CD4-positive, alpha-beta T cell treated with Interleukin-21 for 1 hour (primary cell): ENCODE data around the gene PJA2.

Experiments used
- DNase-seq: peaks from one replicate; pipeline ENCODE4 v3.0.0-alpha.2; 2020

Gene PJA2

DNA sequence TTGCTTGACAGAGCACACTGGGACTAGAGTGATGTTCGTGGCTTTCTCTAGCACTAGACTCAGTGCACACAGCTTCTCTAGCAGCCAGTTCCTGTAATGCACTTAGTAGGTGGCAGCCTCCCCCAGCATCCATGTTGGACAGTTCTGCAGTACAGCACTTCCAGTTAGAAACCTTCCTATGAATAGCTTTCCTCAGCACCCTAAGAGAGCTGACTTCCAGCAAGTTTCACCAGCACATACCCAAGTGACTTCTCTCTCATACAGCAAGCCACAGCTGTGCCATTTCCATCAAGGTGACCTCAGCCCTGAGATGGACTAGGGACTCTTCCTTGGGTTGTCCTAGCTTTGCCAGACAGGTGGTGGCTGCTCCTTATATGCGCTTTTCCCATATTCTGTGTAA, 60.4 kb downstream of the PJA2 start:
- no peak for DNase-seq

- no peak for DNase-seq
Measured at GRCh38 chr5:109347252-109347888, 62.4 kb downstream of the PJA2 start.

GRCh38 chr5:109345699-109346098, 64.1 kb downstream of the PJA2 start:
- no peak for DNase-seq

GRCh38 chr5:109340351-109340750, 69.4 kb downstream of the PJA2 start:
- no peak for DNase-seq

GRCh38 chr5:109335114-109335513, 74.7 kb downstream of the PJA2 start:
- DNase-seq, result no peak

DNA sequence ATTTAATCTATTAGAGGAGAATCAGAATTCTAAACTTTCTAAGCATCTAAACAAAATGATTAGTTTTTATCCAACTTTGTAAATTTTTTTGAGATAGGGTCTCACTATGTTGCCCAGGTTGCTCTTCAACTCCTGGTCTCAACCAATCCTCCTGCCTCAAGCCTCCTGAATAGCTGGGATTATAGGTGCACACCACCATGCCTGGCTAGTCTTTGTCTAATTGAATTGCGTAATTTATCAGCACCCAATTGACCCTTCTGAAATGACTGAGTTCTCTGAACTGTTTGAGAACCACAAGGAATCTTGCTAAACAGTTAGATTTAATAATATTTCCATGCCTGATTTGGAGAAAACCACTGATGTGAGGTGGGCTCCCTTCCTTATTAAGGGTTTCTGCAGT, 75.7 kb downstream of the PJA2 start:
- DNase-seq, result no peak

GRCh38 chr5:109329333-109330237, 80.2 kb downstream of the PJA2 start:
- no peak for DNase-seq

- DNase-seq, result no peak
Measured at GRCh38 chr5:109328626-109329025, 81.1 kb downstream of the PJA2 start.

- no peak for DNase-seq
Measured at GRCh38 chr5:109327570-109327969, 82.2 kb downstream of the PJA2 start.

GRCh38 chr5:109326919-109327318, 82.9 kb downstream of the PJA2 start:
- DNase-seq, result no peak

GRCh38 chr5:109325456-109325855, 84.3 kb downstream of the PJA2 start:
- DNase-seq, result no peak

- DNase-seq, result no peak
Measured at GRCh38 chr5:109324931-109325330, 84.8 kb downstream of the PJA2 start.

DNA sequence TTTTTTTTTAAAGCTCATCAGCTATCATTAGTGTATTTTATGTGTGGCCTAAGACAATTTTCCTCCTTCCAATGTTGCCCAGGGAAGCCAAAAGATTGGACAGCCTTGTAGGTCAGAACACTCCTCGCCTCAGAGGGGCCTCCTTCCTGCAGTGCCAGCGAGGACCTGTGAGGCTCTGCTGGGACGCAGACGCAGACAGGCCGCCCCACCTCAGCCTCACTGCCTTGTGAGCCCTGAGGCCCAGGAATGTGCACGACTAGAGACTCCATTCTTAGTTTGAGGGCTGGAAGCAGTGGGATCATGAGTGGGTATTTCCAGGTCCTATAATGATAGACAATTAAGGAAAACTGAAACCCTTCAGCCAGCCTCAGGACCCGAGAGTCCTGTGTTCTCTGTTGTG, 85.4 kb downstream of the PJA2 start:
- DNase-seq, result no peak

DNA sequence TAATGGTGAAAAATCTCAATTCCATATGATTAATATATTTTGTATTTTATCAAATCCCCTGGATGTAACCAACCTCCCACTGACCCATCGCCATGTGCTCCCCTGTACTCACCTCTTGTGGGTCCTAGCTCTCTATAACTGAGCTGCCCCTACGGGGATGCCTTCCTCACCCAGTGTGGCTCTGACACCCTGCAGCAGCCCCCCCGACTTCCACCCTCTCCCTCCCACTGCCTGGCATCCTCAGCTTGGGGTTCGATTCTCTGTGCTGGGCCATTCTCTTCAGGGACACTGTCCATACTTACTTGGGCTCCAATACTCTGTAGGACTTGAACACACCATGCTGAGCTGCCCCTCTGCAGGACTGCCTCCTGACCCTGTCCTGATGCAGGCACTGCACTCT, 87.1 kb downstream of the PJA2 start:
- no peak for DNase-seq

- DNase-seq, result no peak
Measured at GRCh38 chr5:109319351-109319750, 90.4 kb downstream of the PJA2 start.

GRCh38 chr5:109318455-109319108, 91.2 kb downstream of the PJA2 start:
- DNase-seq, result no peak

- DNase-seq, result no peak
Measured at GRCh38 chr5:109316634-109317033, 93.1 kb downstream of the PJA2 start.

DNA sequence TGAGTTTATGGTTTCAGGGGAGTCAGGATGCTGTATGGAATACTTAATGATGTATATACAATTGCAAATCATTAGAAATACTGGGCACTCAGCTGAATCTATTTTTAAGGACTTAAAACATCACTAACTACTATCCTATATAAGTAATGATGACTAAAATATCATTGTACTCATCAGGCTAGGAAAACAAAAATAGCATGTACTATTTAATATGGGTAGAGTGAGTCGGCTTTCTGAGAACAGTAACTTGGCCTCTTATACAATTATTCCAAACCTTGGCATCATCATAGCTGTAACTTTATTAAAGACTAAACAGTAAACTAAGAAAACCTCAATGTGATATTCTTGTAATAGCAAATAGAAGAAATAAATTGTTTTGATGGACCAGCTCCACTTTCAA, 94.5 kb downstream of the PJA2 start:
- DNase-seq, result no peak

GRCh38 chr5:109313127-109313526, 96.6 kb downstream of the PJA2 start:
- DNase-seq, result no peak

DNA sequence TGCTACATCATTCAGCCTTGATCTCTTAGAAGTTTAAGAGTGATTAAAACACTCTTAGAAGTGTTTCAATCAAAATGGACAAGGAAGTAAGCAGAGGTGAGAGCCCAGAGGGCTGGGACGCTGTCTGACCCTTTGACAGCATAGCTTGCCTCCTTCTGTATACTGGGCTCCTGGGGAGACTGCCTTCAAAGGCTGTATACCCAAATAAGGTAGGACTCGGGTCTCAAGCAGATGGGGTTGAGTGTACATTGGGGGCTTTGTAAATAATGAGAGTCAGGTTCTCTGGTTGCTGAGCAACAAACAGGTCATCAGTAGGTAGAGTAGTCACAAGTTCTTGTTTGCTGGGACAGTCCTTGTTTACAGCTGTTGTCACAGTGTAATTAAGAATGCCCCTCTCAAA, 97.1 kb downstream of the PJA2 start:
- no peak for DNase-seq

DNA sequence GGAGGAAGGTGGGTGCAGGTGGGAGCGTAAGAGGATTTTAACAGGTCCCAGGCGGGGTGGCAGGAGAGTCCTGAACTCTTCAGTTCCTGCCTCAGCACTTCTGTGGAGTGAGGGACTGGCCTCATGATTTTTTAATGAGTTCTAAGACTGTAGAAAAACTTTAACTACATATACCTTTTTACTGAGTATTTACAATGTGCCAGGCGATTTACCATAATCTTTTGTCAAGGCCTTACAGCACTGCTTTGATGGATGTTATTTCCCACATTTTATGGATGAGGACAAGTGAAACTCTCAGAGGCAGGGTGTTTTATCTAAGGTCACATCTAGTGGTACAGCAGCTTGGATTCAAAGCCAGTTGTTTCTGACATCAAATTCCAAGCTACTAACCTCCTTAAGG, 99.5 kb downstream of the PJA2 start:
- DNase-seq, result no peak

DNA sequence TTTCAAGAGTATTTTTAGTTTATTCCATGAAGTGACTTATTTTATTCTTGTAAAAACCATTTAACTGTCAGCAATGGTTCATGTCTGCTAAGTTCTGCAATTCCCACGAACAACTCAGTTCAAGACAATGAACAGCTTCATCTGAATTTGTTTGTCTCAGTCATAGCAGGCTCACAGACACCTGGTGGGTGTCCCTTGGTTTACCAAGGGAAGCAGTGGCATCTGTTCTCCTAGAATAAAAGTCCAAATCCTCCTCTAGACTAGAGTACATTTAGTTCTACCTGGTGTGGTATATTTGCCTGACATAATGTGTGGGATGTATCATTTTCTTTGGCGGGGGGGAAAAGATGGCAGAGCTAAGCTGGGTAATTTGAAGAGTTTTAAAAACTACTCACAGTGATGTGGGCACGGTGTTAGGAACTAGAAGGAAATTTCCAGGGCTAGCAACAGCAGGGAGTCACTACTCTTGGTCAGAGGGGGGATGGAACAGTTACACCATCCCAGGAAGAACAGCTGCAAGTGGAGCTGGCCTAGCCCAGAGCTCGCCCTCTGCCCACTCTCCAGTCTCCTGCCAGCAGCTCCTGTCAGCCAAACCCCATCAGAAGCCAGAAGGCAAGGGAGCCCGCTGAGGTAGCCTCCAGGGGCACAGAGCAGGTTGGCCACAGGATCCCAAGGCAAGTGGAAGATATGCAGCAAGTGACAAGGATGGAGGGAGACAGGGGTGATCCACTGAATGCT, 100.3 kb downstream of the PJA2 start:
- no peak for DNase-seq

DNA sequence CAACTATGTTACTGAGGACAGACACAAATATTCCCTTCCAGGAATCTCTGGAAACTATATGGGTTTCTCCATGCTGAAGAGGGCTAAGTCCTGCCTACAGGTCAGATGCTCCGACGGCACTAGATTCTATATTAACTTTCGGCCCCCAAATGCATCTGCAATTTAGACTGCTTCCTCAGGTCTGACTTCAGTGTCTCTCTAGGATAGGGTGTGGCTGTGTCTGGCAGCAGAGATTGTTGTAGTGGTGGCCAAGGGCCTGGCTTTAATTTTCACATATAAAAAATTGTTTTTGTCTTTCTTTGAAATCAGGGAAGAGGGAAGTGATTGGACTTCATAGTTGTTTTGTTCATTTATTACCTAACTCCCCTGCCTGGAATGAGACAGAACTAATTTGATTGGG, 101.8 kb downstream of the PJA2 start:
- no peak for DNase-seq
